Tibial artery (tissue), 4 donors: Measurements from ENCODE around the gene BRWD1.

Source experiments
- DNase-seq, 2 donors: peaks; one replicate each; pipeline ENCODE4 v3.0.0-alpha.2; 2019
- H3K27ac ChIP-seq, 2 donors: fragments of 200-600 bp; sonication (generic) in 1 of 2; 1 replicate in 1 of 2; 2 replicates in 1 of 2; pipeline ENCODE4 v1.5.1; 2018 to 2019; ENCODE audit warnings: mild to moderate bottlenecking in 1 of 2
- H3K27me3 ChIP-seq, 2 donors: fragments of 200-600 bp; sonication (generic) in 1 of 2; one replicate each; pipeline versions ENCODE4 v1.5.1 to v1.6.0; 2016 to 2019
- H3K36me3 ChIP-seq, 3 donors: fragments of 200-600 bp; sonication (generic) in 2 of 3; one replicate each; pipeline ENCODE4 v1.5.1; 2016 to 2019; ENCODE audit warnings: mild to moderate bottlenecking in 2 of 3
- H3K4me1 ChIP-seq, 4 donors: fragments of 200-600 bp; sonication (generic) in 2 of 4; 1 replicate in 3 of 4; 2 replicates in 1 of 4; pipeline ENCODE4 v1.5.1; 2016 to 2019
- H3K4me3 ChIP-seq, 2 donors: fragments of 200-600 bp; sonication (generic) in 1 of 2; 1 replicate in 1 of 2; 2 replicates in 1 of 2; pipeline ENCODE4 v1.5.1; 2018 to 2019; ENCODE audit warnings: mild to moderate bottlenecking in 2 of 2
- H3K9me3 ChIP-seq, 3 donors: fragments of 200-600 bp; sonication (generic) in 1 of 3; one replicate each; pipeline ENCODE4 v1.5.1; 2016 to 2019
- intact Hi-C: fragments of 100-400 bp; cut with DNase I; formaldehyde crosslinking; loops from one replicate; pipeline ENCODE4 v1.15.0; 2023; ENCODE audit warnings: low total_unique reads
- TF ChIP-seq, protein P1 (sequence below), 2 experiments: fragments of 200-600 bp in 1 of 2; fragments of 450-650 bp in 1 of 2; IDR thresholded peaks; one replicate each; pipeline ENCODE4 v1.5.1; 2017 to 2019; ENCODE audit warnings: antibody characterized with exemption in 2 of 2, mild to moderate bottlenecking in 1 of 2, moderate library complexity in 1 of 2

Gene BRWD1

DNA sequence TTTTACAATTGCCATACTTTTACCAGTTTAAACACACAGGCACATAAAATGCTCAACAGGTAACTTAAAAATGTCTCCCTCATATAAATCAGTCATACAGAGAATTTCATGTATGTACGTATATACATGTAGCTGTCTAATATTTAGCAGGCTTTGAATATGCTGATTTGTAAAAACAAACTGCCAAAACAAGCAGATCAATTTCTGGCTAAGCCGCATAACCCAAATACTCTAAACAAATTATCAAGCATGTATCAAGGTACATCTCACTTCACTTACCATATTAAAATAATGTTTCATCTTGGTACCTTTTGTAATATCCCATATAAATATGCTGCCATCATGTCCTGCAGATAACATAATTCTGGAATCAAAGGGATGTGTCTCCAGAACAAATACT lies 43.8 kb downstream of the BRWD1 start:
- intact Hi-C loops = no loop called here
- no peaks in the 10 kb centered on the region for H3K27me3 ChIP-seq
- TF ChIP-seq, protein P1, sequence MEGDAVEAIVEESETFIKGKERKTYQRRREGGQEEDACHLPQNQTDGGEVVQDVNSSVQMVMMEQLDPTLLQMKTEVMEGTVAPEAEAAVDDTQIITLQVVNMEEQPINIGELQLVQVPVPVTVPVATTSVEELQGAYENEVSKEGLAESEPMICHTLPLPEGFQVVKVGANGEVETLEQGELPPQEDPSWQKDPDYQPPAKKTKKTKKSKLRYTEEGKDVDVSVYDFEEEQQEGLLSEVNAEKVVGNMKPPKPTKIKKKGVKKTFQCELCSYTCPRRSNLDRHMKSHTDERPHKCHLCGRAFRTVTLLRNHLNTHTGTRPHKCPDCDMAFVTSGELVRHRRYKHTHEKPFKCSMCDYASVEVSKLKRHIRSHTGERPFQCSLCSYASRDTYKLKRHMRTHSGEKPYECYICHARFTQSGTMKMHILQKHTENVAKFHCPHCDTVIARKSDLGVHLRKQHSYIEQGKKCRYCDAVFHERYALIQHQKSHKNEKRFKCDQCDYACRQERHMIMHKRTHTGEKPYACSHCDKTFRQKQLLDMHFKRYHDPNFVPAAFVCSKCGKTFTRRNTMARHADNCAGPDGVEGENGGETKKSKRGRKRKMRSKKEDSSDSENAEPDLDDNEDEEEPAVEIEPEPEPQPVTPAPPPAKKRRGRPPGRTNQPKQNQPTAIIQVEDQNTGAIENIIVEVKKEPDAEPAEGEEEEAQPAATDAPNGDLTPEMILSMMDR (IDR thresholded peaks at IDR 0.05) = no peak
- H3K4me3 ChIP-seq = no peak overlapping the region
- H3K36me3 ChIP-seq = peaks cover 51 to 94% (median 65%) of the 10 kb centered on the region in 3 donors
- H3K27ac ChIP-seq = no peak overlapping the region
- DNase-seq = no peak
- no peaks in the 10 kb centered on the region for H3K4me1 ChIP-seq
- H3K9me3 ChIP-seq = no peaks in the 10 kb centered on the region

DNA sequence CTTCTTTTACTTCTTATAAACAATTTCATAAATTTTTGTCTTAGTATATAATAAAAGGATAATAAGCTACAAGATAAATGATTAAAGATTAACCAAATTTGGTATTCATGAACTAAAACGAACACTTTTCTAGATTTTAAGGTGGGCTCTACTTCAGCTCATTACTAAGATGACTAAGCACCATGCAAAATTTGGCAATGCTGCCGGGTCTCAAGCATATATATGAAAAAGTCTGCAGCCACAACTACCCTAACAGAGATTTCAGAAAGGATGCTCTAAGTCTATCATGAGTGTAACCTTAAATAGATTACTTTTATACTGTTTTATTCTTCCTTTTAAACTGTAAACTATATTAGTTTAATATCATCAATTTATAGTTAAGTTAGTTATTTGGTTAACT lies 47.8 kb downstream of the BRWD1 start:
- Histone ChIP-seq H3K27ac (no peak overlapping the region), H3K27me3 (no peaks in the 10 kb centered on the region), H3K4me1 (no peaks in the 10 kb centered on the region), H3K9me3 (no peaks in the 10 kb centered on the region), H3K4me3 (no peak overlapping the region), H3K36me3 (peaks cover 56 to 90% (median 59%) of the 10 kb centered on the region in 3 donors)
- TF ChIP-seq, protein P1 (IDR thresholded peaks at IDR 0.05) = no peak
- intact Hi-C loops = no loop called here
- DNase-seq = no peak

DNA sequence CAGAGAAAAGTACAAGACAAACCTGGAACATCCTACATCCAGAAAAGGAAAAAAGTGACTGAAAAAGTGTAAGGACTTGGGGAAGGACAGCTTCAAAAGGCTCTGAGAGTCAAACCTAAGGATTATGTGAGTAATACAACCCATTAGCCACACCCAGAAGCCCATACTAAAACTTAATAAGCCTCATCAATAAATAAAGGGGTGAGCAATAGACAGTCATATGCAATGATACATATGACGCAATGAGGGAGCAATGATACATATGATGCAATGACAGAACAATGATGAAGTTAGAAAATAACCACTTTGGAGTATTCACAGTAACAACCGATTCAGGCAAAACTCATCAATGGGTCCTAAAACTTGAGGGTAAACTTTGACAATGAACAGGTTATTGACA lies 50.1 kb downstream of the BRWD1 start:
- DNase-seq = no peak
- Histone ChIP-seq H3K27ac (no peak overlapping the region), H3K9me3 (no peaks in the 10 kb centered on the region), H3K27me3 (no peaks in the 10 kb centered on the region), H3K36me3 (peaks cover 42 to 83% (median 44%) of the 10 kb centered on the region in 3 donors), H3K4me1 (no peaks in the 10 kb centered on the region), H3K4me3 (no peak overlapping the region)
- TF ChIP-seq, protein P1 (IDR thresholded peaks at IDR 0.05) = no peak
- intact Hi-C loops = no loop called here

DNA sequence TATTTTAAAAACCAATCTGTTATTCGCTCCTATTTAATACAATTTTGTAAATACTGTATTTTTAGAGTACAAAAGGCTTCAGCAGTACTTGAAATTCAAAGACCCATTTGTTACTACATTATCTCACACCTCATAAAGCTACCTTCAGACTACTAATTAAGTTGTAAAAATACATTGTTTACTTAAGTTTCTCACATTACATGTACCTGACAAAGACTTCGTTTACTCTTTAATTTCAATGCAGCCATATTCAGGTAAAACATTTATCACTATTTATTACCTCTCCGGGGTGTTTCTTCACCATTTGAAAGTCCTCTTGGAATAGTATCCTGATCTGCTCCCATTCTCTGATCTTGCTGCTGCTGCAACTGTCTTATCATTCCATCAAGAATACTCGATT lies 55.2 kb downstream of the BRWD1 start:
- peaks cover 35 to 65% (median 42%) of the 10 kb centered on the region in 3 donors for H3K36me3 ChIP-seq
- no peaks in the 10 kb centered on the region for H3K27me3 ChIP-seq
- H3K9me3 ChIP-seq = no peaks in the 10 kb centered on the region
- no peak overlapping the region for H3K4me3 ChIP-seq
- H3K27ac ChIP-seq = no peak overlapping the region
- TF ChIP-seq, protein P1 (IDR thresholded peaks at IDR 0.05) = no peak
- no peak for DNase-seq
- no peaks in the 10 kb centered on the region for H3K4me1 ChIP-seq
- intact Hi-C loops = no loop called here

DNA sequence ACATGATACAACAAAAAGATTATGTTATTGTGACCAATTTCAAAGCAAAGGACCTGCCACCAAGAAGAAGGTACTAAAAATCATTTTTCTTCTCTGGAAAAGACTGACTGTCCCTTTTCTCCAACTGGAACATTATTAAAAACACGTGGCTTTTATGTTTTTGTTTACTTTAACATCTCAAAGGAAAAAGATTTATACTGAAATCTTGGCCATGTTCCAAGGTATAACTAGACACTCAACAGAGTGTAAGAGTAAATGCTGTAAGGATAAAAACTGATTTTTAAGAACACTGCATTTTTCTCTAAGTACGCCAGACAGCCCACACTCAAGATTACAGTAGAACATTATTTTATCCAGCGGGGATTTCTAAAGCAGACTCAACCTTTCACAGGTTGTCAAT lies 62.1 kb downstream of the BRWD1 start:
- no peaks in the 10 kb centered on the region for H3K9me3 ChIP-seq
- peaks cover 0 to 20% (median 0%) of the 10 kb centered on the region in 4 donors for H3K4me1 ChIP-seq
- H3K27me3 ChIP-seq = no peaks in the 10 kb centered on the region
- DNase-seq = no peak
- TF ChIP-seq, protein P1 (IDR thresholded peaks at IDR 0.05) = no peak
- H3K36me3 ChIP-seq = peaks cover 42 to 62% (median 50%) of the 10 kb centered on the region in 3 donors
- no peak overlapping the region for H3K27ac ChIP-seq
- H3K4me3 ChIP-seq = no peak overlapping the region
- intact Hi-C loops = loop anchor here (2.0 kb wide), 1 partner anchor 63 kb away; no protein-coding TSS in a partner anchor

DNA sequence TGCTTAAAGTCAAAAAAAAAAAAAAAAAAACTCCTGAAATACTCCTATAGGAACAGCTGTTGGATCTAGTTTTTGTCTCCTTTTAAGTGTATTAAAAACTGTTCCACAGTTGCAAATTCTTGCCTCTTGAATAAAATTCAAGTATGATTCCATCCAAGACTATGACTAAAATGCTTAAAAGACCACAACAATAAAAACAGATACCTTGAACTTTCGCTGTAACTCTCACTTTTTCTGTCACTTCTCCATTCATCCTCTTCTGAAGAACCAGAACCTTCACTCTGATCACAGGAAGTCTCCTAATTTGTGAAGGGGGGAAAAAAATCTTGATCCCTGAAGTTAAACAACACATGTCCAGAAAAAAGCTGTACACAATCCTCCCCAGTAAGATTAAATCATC lies 75.2 kb downstream of the BRWD1 start:
- intact Hi-C loops = no loop called here
- Histone ChIP-seq H3K9me3 (no peaks in the 10 kb centered on the region), H3K4me1 (no peaks in the 10 kb centered on the region), H3K4me3 (no peak overlapping the region), H3K27me3 (no peaks in the 10 kb centered on the region), H3K27ac (no peak overlapping the region), H3K36me3 (peaks cover 24 to 58% (median 44%) of the 10 kb centered on the region in 3 donors)
- TF ChIP-seq, protein P1 (IDR thresholded peaks at IDR 0.05) = no peak
- no peak for DNase-seq
